ENCODE measurements around the gene NLRP14. TPM values are rescaled to one million over a fixed set of nuclear protein-coding genes. Genes with fewer than 3 reads are reported as not detected.
A peak's percentile ranks its signal among the peaks of the same experiment; 100 is the strongest.

NLRP14 gene
- total RNA-seq (under 1 TPM in 1 of 5 donors, not detected in 4; 0.18 TPM), polyA plus RNA-seq (not detected)
- long read RNA-seq, donor 1: 0 reads
- long read RNA-seq, donor 2: 0 reads
- long read RNA-seq, donor 3: 0 reads
- long read RNA-seq, donor 4: 0 reads
- long read RNA-seq, donor 5: 0 reads
- long read RNA-seq, donor 6: 0 reads
- long read RNA-seq, donor 7: 0 reads
- long read RNA-seq, donor 8: 0 reads
- long read RNA-seq, donor 9: 0 reads
- long read RNA-seq, donor 10: 0 reads

- WGBS, 5 donors: 1 to 4% (median 4%) methylated on average over 40 to 47 of the region's 47 CpGs
- peak within 1 kb of the TSS; percentile 52 to 68 (median 66) for H3K4me3 ChIP-seq
- H3K27ac ChIP-seq: peak within 1 kb of the TSS; percentile 22 to 83 (median 78)
- H3K9me3 ChIP-seq: no peaks in the 10 kb centered on the region
- no peaks in the 10 kb centered on the region for H3K36me3 ChIP-seq
- H3K27me3 ChIP-seq: peaks cover 0 to 6% (median 0%) of the 10 kb centered on the region in 3 donors
- TF ChIP-seq POLR2A (IDR thresholded peaks at IDR 0.05): no peak
- TF ChIP-seq POLR2AphosphoS5 (IDR thresholded peaks at IDR 0.05): peak in 2 of 3 donors; percentile 7 to 54
- peaks cover 0 to 18% (median 17%) of the 10 kb centered on the region in 4 donors for H3K4me1 ChIP-seq
- DNase-seq: peak; percentile 91 to 97
- intact Hi-C loops (cut with DNase I; ENCODE audit: low total_unique reads): no loop called here
Observed at GRCh38 chr11:7020183-7020917, at the start of gene NLRP14, which contains the start of gene ZNF214. Gene NLRP14 (plus strand): TSS chr11:7020479. CDS start chr11:7038587, 18,108 bp downstream. Gene ZNF214 (minus strand): TSS chr11:7020346. CDS start chr11:7002835, 17,511 bp downstream.

GRCh38 chr11:6979365-6979764, 40.9 kb upstream of the NLRP14 start:
- Histone ChIP-seq H3K36me3 (no peaks in the 10 kb centered on the region), H3K9me3 (no peaks in the 10 kb centered on the region), H3K27ac (no peak overlapping the region), H3K27me3 (no peaks in the 10 kb centered on the region), H3K4me3 (no peak overlapping the region), H3K4me1 (no peaks in the 10 kb centered on the region)
- intact Hi-C loops (cut with DNase I; ENCODE audit: low total_unique reads): no loop called here
- DNase-seq: no peak
- 66 to 78% (median 72%) methylated on average over 2 of the region's 2 CpGs for WGBS, 5 donors
- TF ChIP-seq CTCF (IDR thresholded peaks at IDR 0.05): no peak
- TF ChIP-seq POLR2A (IDR thresholded peaks at IDR 0.05): no peak
- TF ChIP-seq POLR2AphosphoS5 (IDR thresholded peaks at IDR 0.05): no peak
- no peak for TF ChIP-seq EP300 (IDR thresholded peaks at IDR 0.05)

GRCh38 chr11:6986487-6986886, 33.8 kb upstream of the NLRP14 start:
- no peak overlapping the region for H3K27ac ChIP-seq
- no peaks in the 10 kb centered on the region for H3K36me3 ChIP-seq
- no peaks in the 10 kb centered on the region for H3K9me3 ChIP-seq
- no peak overlapping the region for H3K4me3 ChIP-seq
- no peaks in the 10 kb centered on the region for H3K27me3 ChIP-seq
- no peak for DNase-seq
- WGBS, 5 donors: 43 to 85% (median 59%) methylated on average over 1 of the region's 1 CpG
- no peak for TF ChIP-seq EP300 (IDR thresholded peaks at IDR 0.05)
- no peak for TF ChIP-seq POLR2AphosphoS5 (IDR thresholded peaks at IDR 0.05)
- TF ChIP-seq POLR2A (IDR thresholded peaks at IDR 0.05): no peak
- TF ChIP-seq CTCF (IDR thresholded peaks at IDR 0.05): no peak
- H3K4me1 ChIP-seq: no peaks in the 10 kb centered on the region
- intact Hi-C loops (cut with DNase I; ENCODE audit: low total_unique reads): no loop called here

GRCh38 chr11:6988506-6988905, 31.8 kb upstream of the NLRP14 start:
- DNase-seq: no peak
- intact Hi-C loops (cut with DNase I; ENCODE audit: low total_unique reads): no loop called here
- Histone ChIP-seq H3K27me3 (no peaks in the 10 kb centered on the region), H3K4me3 (no peak overlapping the region), H3K36me3 (no peaks in the 10 kb centered on the region), H3K9me3 (no peaks in the 10 kb centered on the region), H3K4me1 (peaks cover 0 to 8% (median 0%) of the 10 kb centered on the region in 4 donors), H3K27ac (no peak overlapping the region)
- no peak for TF ChIP-seq POLR2A (IDR thresholded peaks at IDR 0.05)
- TF ChIP-seq CTCF (IDR thresholded peaks at IDR 0.05): no peak
- no peak for TF ChIP-seq POLR2AphosphoS5 (IDR thresholded peaks at IDR 0.05)
- no peak for TF ChIP-seq EP300 (IDR thresholded peaks at IDR 0.05)

All from stomach (tissue), 19 donors.